COLO668 (cell line): ENCODE data around the gene NRXN3.
A peak's percentile ranks its signal among the peaks of the same experiment; 100 is the strongest.

Experiments used
- DNase-seq: peaks from one replicate; lab custom pipeline; 2025; ENCODE audit not compliant: unreplicated experiment; lab: John Stamatoyannopoulos, UW

NRXN3 gene

DNA sequence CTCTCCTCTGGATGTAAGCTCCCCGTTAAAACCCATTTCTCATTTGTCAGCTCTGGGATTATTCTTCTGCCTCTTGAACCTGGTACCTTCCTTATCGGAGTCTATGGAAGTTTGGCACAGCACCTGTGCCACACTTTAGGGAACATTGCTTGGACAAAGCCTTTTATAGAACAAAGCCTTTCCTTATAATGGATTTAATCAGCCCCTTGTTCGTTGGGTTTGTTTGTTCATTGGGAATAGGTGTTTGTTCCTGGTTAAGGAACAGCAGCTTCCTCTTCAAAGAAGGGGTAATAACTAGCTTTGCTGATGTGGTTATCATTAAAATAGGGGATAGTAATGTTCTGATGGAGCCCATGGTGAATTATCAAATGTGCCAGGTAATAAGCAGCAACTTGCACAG is 70.4 kb downstream of the NRXN3 start:
- DNase-seq, result no peak

DNA sequence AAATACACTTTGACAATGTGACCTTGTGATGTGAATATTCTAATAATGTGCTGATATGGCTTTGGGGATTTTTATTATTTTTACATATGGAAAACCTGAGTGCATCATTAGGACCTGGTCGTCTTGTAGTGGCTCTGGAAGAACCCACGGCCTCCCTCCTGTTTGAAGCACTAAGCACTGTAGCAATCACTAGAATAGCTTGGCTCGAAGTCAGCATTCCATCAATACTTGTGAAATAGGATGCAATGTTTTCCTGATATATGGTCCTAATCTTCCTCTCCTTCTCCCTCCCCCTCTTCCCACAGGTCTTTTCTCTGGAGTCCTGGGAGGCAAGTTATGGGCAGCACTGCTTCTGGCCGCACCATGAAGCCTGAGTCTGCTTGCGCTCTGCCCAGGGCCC is 71.9 kb downstream of the NRXN3 start:
- DNase-seq, result no peak

DNA sequence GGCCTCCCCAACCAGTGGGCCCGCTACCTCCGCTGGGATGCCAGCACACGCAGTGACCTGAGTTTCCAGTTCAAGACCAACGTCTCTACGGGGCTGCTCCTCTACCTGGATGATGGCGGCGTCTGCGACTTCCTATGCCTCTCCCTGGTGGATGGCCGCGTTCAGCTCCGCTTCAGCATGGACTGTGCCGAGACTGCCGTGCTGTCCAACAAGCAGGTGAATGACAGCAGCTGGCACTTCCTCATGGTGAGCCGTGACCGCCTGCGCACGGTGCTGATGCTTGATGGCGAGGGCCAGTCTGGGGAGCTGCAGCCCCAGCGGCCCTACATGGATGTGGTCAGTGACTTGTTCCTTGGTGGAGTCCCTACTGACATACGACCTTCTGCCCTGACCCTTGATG is 73.0 kb downstream of the NRXN3 start:
- DNase-seq, result no peak

DNA sequence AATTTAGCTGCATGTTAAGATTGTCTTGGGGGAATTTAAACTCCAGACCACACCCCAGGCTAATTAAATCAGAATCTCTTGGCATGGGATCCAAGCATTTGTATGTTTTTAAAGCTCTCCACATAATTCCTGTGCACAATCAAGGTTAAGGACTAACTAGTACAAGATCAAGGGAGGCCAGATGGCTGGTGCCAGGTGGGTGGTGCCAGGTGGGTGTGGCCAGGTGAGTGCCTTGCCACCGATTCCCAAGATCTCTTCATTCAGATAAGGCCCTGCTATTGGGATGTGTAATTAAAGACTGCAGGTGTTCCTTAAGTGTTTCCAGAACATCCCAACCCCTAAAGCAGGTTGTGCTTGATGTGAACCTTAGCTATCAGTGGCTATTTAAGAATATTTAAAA is 75.1 kb downstream of the NRXN3 start:
- no peak for DNase-seq

DNA sequence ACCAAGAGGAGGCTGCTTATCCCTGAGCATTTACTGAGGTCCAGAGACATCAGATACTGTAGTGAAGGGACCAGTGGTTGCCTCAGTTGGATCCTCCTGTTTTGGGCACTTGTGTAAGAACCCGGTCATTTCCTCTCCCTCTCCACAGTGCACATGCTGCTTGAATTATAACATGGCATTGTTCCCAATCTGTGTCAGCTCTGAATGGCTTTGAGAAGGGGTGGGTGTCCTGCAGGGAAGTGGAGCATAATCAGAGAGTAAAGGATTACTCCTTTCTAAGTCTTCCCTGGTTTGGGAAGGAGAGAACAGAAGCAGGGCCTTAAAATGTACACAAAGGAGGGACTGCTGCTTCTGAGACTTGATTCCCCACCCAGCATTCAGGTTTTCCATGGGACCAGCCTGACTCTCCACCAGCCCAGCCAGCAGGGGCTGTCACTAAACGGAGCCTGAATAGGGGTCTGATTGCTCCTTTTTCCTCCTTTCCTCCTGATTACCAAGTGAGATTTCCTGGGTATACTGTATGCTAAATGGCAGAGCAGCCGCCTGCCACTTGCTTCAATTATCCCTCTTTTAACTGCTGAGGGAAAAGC is 78.4 kb downstream of the NRXN3 start:
- no peak for DNase-seq

DNA sequence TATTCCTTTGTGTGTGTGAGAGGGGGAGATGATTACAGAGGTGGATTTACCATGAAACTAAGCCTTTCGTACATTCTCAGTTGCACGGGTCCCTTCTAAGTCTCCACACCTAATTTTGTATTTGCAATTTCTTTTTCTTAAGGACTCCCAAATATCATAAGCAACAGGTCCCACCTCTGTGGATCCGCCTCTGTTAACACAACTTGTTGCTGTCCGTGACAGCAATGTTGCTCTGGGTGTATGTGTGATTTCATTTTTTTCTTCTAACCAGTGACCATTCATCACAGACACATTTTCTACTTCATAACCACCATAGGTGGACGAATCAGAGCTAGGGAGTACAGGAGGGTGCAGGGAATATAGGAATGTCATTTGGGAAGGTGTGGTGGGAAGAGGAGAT is 81.1 kb downstream of the NRXN3 start:
- DNase-seq, result no peak

DNA sequence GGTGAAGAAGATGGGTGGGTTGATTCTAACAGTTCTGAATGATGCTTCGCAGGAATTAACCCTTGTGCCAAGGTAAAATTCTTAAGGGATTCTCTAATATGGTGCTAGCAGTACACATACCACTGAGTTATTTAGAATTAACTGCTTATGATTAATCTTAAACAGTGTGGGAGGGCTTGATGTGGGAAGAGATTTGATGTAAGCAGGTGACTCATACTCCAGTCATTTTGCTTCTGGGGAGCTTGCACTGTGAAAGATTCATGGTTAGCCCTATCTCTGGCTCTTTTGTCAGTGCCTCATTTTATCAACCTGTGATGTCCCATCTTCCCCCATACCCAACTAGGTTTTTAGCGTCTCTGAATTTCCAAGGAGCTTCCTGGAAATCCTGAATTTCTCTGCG is 83.8 kb downstream of the NRXN3 start:
- no peak for DNase-seq

DNA sequence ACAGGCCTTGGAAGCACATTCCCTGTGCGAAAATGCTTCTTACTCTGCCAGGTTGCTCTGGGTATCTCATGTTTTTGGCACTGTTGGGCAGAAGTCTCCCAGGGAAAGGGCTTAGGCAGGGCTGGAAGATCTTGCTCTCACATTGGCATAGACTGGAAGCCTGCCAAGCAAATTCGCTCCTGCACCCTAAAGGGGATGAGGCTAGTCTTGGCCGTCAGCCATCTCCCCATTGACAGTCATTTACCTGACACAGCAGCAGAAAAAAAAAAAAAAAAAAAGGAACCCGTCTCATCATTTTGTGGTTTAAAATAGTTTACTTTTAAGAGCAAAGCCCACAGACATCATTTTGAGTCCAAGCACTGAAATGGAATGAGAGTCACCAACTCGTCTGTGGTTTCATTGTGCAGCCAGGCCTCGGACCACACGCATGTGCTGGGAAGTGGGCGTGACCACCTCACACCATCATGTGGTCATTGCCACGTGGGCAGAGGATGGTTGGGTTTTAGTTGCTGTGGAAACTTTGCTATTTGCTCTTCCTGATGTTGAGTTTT is 84.8 kb downstream of the NRXN3 start:
- DNase-seq, result peak; percentile 88

DNA sequence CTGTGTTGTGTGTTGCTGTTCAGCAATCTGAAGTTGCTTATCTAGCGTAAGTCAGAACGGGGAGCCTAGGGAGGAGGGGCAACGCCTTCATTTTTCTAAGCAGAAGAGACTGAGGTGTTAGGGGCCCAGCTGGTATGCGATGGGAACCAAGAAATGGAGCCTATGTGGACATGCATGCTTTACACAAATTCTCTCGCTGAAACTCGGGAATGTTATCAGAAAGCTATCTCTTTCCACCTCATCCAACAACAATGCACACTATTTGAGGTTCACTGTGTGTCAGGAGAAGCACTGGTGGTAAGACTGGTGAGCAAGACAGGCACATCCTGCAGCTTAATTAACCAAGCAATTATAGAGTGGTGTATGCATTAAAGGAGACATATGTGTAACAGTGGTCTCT is 89.7 kb downstream of the NRXN3 start:
- DNase-seq, result no peak

DNA sequence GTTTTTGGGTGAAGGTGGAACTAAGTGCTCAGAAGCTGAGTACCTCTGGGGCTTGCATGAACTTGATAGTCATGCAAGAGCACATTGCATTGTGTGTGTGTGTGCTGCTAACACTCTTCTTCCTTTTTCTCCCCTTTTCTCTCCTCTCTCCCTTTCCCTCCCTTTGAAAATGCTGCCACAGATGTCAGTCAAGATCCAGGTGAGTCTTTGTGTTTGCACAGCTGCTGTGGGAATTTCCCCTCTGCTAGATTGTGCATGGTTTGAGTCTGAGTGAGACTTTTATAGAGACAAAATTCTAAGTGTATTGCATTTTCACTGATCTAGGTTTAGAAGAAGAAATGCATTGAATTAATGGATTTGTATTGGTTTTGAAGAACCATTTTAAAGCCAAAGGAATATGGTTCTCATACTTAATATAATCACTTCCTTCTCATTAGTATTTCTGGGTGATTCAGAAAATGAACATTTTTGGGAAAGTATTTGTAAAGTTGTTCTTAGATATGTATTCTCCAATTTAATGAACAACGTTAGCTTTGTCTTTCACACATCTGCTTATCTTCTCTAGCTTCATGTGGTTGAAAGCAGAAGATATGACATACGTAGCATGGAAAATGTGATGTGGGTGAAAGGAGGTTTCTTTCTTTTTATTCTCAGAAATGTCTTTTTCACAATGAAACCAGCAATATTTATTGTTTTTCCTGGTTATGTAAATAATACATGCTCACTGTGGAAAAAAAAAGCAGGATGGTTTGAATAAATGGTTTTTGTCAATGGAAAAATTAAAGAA is 108.5 kb downstream of the NRXN3 start:
- peak; percentile 81 for DNase-seq

DNA sequence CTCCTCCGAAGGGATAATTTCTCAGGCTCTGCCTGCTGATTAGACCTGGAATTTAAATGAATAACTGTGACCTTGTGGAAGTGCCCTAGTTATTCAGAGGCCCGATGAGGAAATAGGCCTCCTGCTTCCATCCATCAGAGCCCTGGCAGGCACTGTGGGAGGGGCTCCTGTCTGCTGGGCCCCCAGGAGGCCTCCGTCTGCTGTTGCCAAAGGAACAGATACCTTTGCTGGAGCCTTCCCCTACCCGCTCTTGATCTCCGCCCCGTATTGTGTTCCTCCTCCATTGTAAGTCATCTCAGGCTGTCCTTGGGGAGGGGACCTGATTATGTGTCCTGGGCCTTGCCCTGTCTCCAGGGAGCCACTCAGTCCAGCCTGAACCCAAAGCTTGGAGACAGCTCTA is 112.3 kb downstream of the NRXN3 start:
- DNase-seq, result no peak

DNA sequence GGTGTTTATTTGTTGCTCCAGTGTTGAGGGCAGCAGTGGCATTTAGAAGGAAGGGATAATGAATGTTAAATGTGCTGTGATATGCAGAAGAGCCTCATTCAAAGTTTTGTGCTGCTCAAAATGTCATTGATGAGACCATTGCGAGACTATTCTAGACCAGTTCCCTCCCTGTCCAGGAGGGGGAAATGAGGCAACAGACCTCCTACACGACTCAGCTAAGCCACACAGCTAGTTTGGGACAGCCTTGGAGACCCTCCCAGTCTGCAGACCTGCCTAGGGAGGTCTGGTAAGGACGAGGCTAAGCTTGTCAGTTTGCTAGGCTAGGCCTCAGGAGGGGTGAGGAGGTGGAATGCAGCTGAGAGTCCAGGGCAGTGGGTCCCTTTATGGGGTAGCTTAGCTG is 116.0 kb downstream of the NRXN3 start:
- no peak for DNase-seq

DNA sequence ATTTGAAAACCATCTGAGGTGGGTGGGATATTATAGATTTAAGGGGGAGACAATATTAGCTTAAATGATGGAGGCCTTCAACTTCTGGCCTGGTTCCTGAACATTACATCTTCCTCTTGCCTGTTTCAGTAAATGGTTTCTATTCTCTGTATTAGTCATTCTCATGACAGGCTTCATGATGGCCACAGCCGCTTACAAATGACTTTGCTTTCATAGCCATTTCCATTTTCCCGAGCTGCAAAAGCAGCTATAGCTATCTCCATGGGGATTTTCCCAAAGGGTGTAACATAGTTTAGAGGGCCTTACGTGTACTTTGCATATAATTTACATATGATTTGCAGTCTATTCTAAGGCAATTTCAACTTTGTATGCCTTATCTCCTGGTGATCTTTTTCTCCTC is 121.8 kb downstream of the NRXN3 start:
- no peak for DNase-seq

DNA sequence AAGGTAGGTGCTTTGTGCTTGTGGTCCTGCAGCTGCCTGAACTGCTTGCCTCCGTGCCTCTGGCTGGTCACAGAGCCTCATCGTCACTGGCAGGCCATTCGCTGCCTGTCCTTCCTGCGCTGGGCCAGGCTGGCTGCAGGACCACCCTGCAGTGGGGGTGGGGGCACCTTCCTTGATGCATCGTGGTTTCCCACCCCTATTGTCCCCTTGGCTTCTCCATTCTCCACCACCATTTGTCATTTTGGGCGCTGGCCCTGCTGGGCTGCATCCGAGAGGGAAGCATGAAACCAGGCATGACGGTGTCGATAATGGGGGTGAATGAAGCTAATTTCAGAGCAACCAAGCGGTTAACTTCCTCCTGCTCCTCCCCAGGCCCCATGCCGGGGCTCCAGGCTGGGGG is 127.7 kb downstream of the NRXN3 start:
- DNase-seq, result no peak

DNA sequence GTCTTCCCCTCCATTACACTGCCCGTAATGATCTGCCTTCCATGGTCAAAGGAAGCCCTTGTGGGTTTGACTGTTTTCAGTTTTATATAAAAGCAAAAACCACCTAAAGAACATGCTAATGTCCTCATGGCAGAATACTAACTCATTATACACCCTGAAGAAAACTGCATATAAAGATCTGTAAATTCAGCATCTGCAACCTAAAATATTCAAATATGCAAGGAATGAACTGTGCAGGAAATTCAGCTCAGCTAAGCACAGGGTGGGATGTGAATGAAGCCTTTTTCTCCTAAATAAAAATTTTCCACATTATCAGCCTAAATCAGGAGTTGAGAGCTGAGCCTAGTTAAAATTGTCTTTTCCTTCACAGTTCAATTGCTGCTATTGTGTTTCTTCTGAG is 128.1 kb downstream of the NRXN3 start:
- no peak for DNase-seq

DNA sequence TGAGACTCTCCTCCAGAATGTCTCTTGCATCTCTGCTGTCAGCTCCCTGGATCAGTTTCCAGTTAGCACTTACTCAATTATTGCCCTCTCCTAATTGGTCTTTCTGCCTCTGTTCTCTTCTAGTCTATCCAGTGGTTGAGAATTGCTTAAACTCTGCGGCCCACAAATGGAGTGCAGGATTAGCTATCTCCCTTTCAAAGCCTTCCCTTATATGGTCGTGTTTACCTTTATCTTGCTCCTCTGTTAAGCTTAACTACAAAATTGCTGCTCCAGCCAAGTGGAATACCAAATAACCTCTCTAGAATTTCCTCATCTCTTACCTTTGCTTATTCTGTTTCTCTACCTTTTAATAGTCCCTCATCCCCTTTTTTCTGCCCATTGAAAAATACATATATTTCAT is 132.7 kb downstream of the NRXN3 start:
- no peak for DNase-seq

DNA sequence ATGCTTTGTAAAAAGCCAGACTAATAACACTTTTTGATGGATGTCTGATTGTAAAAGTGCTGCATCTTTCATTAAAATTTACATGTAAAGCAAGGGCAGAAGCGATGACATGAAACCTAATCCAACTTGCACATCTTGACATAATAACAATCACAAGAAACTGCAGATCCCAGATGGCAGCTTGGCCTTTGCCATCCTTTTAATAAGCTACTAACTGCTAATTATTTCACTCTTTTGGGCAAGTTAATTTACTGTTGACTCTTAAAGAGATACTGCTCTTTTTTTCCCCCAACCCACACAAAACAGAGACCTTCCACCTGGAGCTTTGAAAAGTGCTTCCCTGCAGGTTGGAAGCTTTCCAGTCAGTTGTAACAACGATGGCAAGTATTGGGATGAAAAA is 137.5 kb downstream of the NRXN3 start:
- no peak for DNase-seq

DNA sequence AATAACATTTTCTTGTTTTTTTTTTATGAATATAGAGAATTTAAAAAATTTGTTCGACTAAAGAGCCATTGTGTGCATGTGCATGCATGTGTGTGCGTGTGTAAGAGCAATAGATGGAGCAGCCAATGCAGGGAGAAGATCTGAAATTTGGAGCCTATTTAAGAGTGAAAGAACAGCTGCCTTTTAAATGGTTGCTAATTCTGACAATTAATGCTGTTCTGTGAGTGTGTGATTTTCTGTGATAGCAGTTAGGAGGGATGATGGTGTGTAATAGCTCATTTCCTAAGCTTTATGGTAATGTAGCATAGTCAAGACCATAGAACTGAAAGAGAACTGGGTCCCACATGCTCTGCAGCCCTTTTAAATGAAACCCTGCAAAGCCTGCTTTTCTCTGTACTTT is 137.9 kb downstream of the NRXN3 start:
- no peak for DNase-seq

DNA sequence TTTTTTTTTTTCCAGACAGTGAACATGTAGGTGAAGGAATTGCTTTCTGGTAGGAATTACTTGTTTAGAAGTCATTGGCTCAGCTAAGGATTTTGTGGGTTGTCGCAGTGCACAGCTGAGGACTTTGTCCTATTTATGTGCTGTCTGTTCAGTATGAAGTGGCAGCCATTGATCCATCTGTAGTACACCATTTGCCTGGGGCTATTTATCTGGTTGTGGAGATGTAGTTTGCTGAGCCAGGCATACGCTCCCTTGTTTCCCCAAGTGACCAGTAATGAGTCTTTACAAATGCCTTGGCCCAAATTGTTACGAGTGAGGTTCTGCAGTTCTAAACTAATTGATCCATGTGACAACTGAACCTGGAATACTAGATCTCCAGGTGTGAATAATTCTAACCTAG is 140.1 kb downstream of the NRXN3 start:
- DNase-seq, result peak; percentile 48

DNA sequence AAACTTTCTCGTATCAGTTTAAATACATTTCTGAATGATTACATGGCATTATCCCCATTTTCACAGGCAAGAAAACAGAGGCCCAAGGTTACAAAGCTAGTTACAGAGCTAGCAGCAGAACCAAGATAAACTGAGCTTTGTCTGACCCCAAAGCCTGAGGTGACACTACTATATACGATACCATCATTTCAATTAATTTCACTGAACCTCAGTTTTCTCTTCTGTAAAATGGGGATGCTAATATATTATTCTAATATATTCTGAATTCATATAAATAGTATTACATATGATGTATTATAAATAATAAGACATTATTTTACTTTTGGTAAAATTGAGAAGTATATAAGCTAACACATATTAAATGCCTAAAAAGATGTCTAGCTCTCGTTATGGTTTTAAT is 143.3 kb downstream of the NRXN3 start:
- no peak for DNase-seq

DNA sequence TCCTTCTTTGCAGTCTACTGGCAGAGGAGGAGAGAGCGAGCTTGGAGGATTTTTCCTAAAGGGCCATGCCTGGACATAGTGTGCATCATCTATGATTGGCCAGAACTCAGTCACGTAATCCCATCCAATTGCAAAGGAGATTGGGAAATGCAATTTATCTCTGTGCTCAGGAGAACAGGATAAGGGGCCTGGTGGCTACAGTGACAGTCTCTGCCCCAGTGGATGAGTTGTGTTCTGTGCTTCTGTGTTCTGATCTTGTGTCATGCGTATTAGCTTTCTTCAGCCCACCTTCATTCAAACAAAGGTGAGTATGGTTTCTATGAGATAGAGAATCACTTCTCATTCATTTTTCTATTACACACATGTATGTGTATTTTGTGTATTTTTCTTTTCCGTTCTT is 144.3 kb downstream of the NRXN3 start:
- no peak for DNase-seq

DNA sequence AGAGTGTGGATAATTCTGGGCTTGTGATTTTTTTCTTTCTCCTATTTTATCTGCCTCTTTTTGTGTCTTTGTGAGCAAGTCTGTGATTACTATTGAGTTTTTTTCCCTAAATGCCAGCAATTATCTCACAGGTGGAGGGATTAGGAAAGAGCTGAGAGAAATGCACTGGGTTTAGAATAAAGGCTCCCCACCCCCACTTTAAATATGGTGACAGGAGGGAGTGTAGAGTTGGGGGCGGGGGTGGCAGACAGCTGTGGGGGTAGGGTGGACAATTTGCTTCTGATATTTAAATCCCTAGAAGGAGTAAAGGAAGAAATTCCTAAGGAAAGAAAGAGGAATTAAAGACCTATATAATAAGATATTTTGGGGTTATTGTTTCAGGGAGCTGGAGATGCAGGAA is 145.9 kb downstream of the NRXN3 start:
- no peak for DNase-seq

DNA sequence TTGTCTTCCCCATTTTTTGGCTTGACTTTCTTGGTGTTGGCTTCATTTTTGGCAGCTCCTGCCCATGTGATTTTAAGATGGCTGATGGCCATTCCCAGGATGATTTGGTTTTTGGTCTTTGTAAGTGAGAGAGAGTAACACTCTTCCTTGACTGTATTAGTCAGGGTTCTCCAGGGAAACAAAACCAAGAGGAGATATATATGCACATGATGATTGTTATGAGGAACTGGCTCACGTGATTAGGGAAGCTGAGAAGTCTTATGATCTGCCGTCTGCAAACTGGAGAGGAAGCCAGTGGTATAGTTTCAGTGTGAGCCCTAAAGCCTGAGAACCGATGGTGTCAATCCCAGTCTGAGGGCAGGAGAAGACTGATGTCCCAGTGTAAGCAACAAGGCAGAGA is 146.6 kb downstream of the NRXN3 start:
- DNase-seq, result no peak
